NCI-H1105 treated with DMSO at 0.1 percent for 48 hours (cell line): Measurements from ENCODE around the gene CROCC2.
A peak's percentile ranks its signal among the peaks of the same experiment; 100 is the strongest.

Source experiments
- DNase-seq: peaks from one replicate; lab custom pipeline; 2025; lab: John Stamatoyannopoulos, UW

CROCC2 gene

GRCh38 chr2:241017228-241017940 lies 111.2 kb downstream of the CROCC2 start:
- DNase-seq = no peak

GRCh38 chr2:241018051-241018891 lies 112.1 kb downstream of the CROCC2 start:
- DNase-seq = no peak

GRCh38 chr2:241019441-241020139 lies 113.5 kb downstream of the CROCC2 start:
- no peak for DNase-seq

GRCh38 chr2:241020201-241020600 lies 114.1 kb downstream of the CROCC2 start:
- no peak for DNase-seq

GRCh38 chr2:241020629-241021190 lies 114.6 kb downstream of the CROCC2 start:
- no peak for DNase-seq

GRCh38 chr2:241025639-241026038 lies 119.5 kb downstream of the CROCC2 start:
- no peak for DNase-seq

GRCh38 chr2:241029599-241030332 lies 123.6 kb downstream of the CROCC2 start:
- no peak for DNase-seq

- no peak for DNase-seq
Measured at GRCh38 chr2:241030333-241030680, 124.2 kb downstream of the CROCC2 start.

GRCh38 chr2:241030883-241031282 lies 124.7 kb downstream of the CROCC2 start:
- no peak for DNase-seq

- DNase-seq = no peak
Measured at GRCh38 chr2:241031436-241032165, 125.5 kb downstream of the CROCC2 start.

GRCh38 chr2:241033336-241033987 lies 127.3 kb downstream of the CROCC2 start:
- DNase-seq = no peak

- no peak for DNase-seq
Measured at GRCh38 chr2:241033994-241034393, 127.9 kb downstream of the CROCC2 start.

GRCh38 chr2:241034490-241035141 lies 128.5 kb downstream of the CROCC2 start:
- no peak for DNase-seq

GRCh38 chr2:241035142-241035817 lies 129.1 kb downstream of the CROCC2 start:
- DNase-seq = no peak

GRCh38 chr2:241035818-241036396 lies 129.8 kb downstream of the CROCC2 start:
- peak; percentile 15 for DNase-seq

GRCh38 chr2:241036397-241036963 lies 130.3 kb downstream of the CROCC2 start:
- peak; percentile 52 for DNase-seq

- DNase-seq = no peak
Measured at GRCh38 chr2:241036964-241037421, 130.9 kb downstream of the CROCC2 start.

GRCh38 chr2:241037498-241037897 lies 131.4 kb downstream of the CROCC2 start:
- DNase-seq = no peak
